HCT116 (cell line): Measurements from ENCODE around the gene GPR62. TPM values are rescaled to one million over a fixed set of nuclear protein-coding genes. Genes with fewer than 3 reads are reported as not detected.

ENCODE experiments used
- ATAC-seq: fragments of 200-7000 bp; cut with Tn5 transposase; 2 replicates; pipeline ENCODE4 v1.9.1; 2020; ENCODE audit warnings: mild to moderate bottlenecking, moderate library complexity
- BruUV-seq: library from RNA; stranded (reverse); fragments of 400-500 nt; replicated peaks from 2 replicates; lab custom pipeline; 2021; lab: Mats Ljungman, UMichigan
- CTCF ChIA-PET: fragments of 300-600 bp; sonication (Branson Sonifier 250); formaldehyde crosslinking; loops from one replicate; lab custom pipeline; 2021; ENCODE audit warnings: antibody characterized with exemption; lab: Charles Lee
- POLR2A ChIA-PET: fragments of 300-600, 350-600 bp; sonication (Branson Sonifier 250); formaldehyde crosslinking; loops from one replicate; lab custom pipeline; 2021; ENCODE audit warnings: antibody characterized with exemption; lab: Charles Lee
- RAD21 ChIA-PET, 2 experiments: fragments of 300-600 bp; sonication (Branson Sonifier 250); formaldehyde crosslinking; loops; one replicate each; lab custom pipeline; 2023; ENCODE audit warnings: low total read pairs in 2 of 2; ENCODE audit not compliant: uncharacterized antibody in 2 of 2, unreplicated experiment in 2 of 2, low non-redundant PET in 1 of 2; lab: Charles Lee
- DNase-seq: peaks from one replicate; pipeline ENCODE4 v3.0.0-alpha.2; 2010; ENCODE audit warnings: low read depth, low spot score
- H2AFZ ChIP-seq: fragments of 200-600 bp; shearing (Covaris generic), sonication (generic); 2 replicates; pipeline ENCODE4 v1.6.1; 2017; ENCODE audit warnings: low read depth, mixed run types, mixed read lengths, antibody characterized with exemption, low read length; ENCODE audit not compliant: poor library complexity, severe bottlenecking
- H3K27ac ChIP-seq: 2 replicates; pipeline ENCODE4 v1.5.1; 2012; ENCODE audit warnings: low read depth, low read length
- H3K27me3 ChIP-seq: fragments of 200-600 bp; sonication (generic); 2 replicates; pipeline ENCODE4 v1.6.1; 2016; ENCODE audit warnings: mixed run types, low read length, mixed read lengths; ENCODE audit not compliant: insufficient read depth
- H3K36me3 ChIP-seq, 2 experiments: fragments of 200-500 bp in 1 of 2; fragments of 200-600 bp in 1 of 2; sonication (Bioruptor generic) in 1 of 2; sonication (generic) in 1 of 2; 2 replicates each; pipeline versions ENCODE4 v1.5.1 to v1.6.1; 2014 to 2016; ENCODE audit warnings: low read length in 2 of 2, inconsistent platforms in 1 of 2, mixed read lengths in 1 of 2, mixed run types in 1 of 2; ENCODE audit not compliant: insufficient read depth in 2 of 2, control insufficient read depth in 1 of 2
- H3K4me1 ChIP-seq, 2 experiments: fragments of 200-600 bp in 1 of 2; sonication (generic) in 1 of 2; 2 replicates each; pipeline versions ENCODE4 v1.5.1 to v1.6.1; 2012 to 2017; ENCODE audit warnings: low read length in 2 of 2, inconsistent platforms in 1 of 2, mild to moderate bottlenecking in 1 of 2, mixed read lengths in 1 of 2, mixed run types in 1 of 2, moderate library complexity in 1 of 2; ENCODE audit not compliant: insufficient read depth in 2 of 2, control insufficient read depth in 1 of 2
- H3K4me2 ChIP-seq: fragments of 200-600 bp; sonication (generic); 2 replicates; pipeline ENCODE4 v1.6.1; 2017; ENCODE audit warnings: mixed run types, low read length, mixed read lengths
- H3K4me3 ChIP-seq, 2 experiments: fragments of 200-600 bp in 1 of 2; sonication (generic) in 1 of 2; replicated peaks in 1 of 2; 2 replicates each; pipeline ENCODE4 v1.5.1; 2011 to 2016; ENCODE audit warnings: low read length in 2 of 2, control low read depth in 1 of 2, low read depth in 1 of 2, mild to moderate bottlenecking in 1 of 2, mixed read lengths in 1 of 2, mixed run types in 1 of 2
- H3K79me2 ChIP-seq: fragments of 200-600 bp; sonication (generic); 2 replicates; pipeline ENCODE4 v1.6.1; 2017; ENCODE audit warnings: mild to moderate bottlenecking, mixed run types, low read length, moderate library complexity, mixed read lengths; ENCODE audit not compliant: insufficient read depth
- H3K9ac ChIP-seq: fragments of 200-600 bp; sonication (generic); 2 replicates; pipeline ENCODE4 v1.6.1; 2016; ENCODE audit warnings: low read length, mixed read lengths
- H3K9me2 ChIP-seq: fragments of 200-600 bp; sonication (generic), shearing (Covaris generic); 2 replicates; pipeline ENCODE4 v1.6.1; 2017; ENCODE audit warnings: mixed run types, mild to moderate bottlenecking, moderate library complexity; ENCODE audit not compliant: insufficient read depth
- H3K9me3 ChIP-seq, 2 experiments: fragments of 200-500 bp in 1 of 2; fragments of 200-600 bp in 1 of 2; sonication (Bioruptor generic) in 1 of 2; sonication (generic) in 1 of 2; 2 replicates each; pipeline ENCODE4 v1.6.1; 2014 to 2017; ENCODE audit warnings: low read length in 2 of 2, mixed read lengths in 2 of 2, inconsistent platforms in 1 of 2, low read depth in 1 of 2, mild to moderate bottlenecking in 1 of 2, mixed run types in 1 of 2, moderate library complexity in 1 of 2; ENCODE audit not compliant: control insufficient read depth in 1 of 2, insufficient read depth in 1 of 2
- H4K20me1 ChIP-seq: fragments of 200-600 bp; sonication (generic), shearing (Covaris generic); 2 replicates; pipeline ENCODE4 v1.6.1; 2017; ENCODE audit warnings: mixed run types, mild to moderate bottlenecking, moderate library complexity; ENCODE audit not compliant: insufficient read depth
- CEBPB ChIP-seq: IDR thresholded peaks from 2 replicates; pipeline ENCODE4 v1.6.1; 2012; ENCODE audit warnings: low read depth
- ELF1 ChIP-seq: IDR thresholded peaks from 2 replicates; pipeline ENCODE4 v1.6.1; 2012; ENCODE audit warnings: low read depth, borderline replicate concordance
- POLR2A ChIP-seq: IDR thresholded peaks from 2 replicates; pipeline ENCODE4 v1.7.0; 2011; ENCODE audit warnings: borderline replicate concordance; ENCODE audit not compliant: insufficient read depth, insufficient read length; ENCODE audit errors: extremely low read depth
- RAD21 ChIP-seq: IDR thresholded peaks from 2 replicates; pipeline ENCODE4 v1.6.1; 2012; ENCODE audit warnings: low read depth, mild to moderate bottlenecking
- REST ChIP-seq: IDR thresholded peaks from 2 replicates; pipeline ENCODE4 v1.6.1; 2012; ENCODE audit warnings: low read depth
- SP1 ChIP-seq: IDR thresholded peaks from 2 replicates; pipeline ENCODE4 v1.6.1; 2012; ENCODE audit warnings: low read depth
- TCF7L2 ChIP-seq: IDR thresholded peaks from 2 replicates; pipeline ENCODE4 v1.7.0; 2011; ENCODE audit warnings: borderline replicate concordance, inconsistent platforms; ENCODE audit not compliant: insufficient read depth, insufficient read length; ENCODE audit errors: extremely low read depth
- ZNF274 ChIP-seq: fragments of 200-500 bp; sonication (Bioruptor generic); IDR thresholded peaks from 2 replicates; pipeline ENCODE4 v1.6.1; 2014; ENCODE audit warnings: mild to moderate bottlenecking, low read depth, low read length, inconsistent platforms
- intact Hi-C: fragments of 100-400 bp; cut with micrococcal nuclease; formaldehyde crosslinking; loops from 2 replicates; pipeline ENCODE4 v1.10.0; 2022
- total RNA-seq: library from RNA; stranded (reverse); gene quantifications from one replicate; pipeline ENCODE4 v1.2.1, GENCODE V29; 2021; ENCODE audit not compliant: unreplicated experiment
- TF ChIP-seq, protein P1 (sequence below): IDR thresholded peaks from 2 replicates; pipeline ENCODE4 v1.6.1; 2012

The GPR62 gene
- total RNA-seq, 1 experiment from 2014 or later, result not detected

GRCh38 chr3:51960386-51960785 is 5.2 kb downstream of the GPR62 start:
- ATAC-seq (no peak), DNase-seq (no peak)
- no peak for TF ChIP-seq REST
- TF ChIP-seq ELF1, result no peak
- TF ChIP-seq TCF7L2, result no peak
- no peak for TF ChIP-seq ZNF274
- no peak for TF ChIP-seq CEBPB
- TF ChIP-seq, protein P1, sequence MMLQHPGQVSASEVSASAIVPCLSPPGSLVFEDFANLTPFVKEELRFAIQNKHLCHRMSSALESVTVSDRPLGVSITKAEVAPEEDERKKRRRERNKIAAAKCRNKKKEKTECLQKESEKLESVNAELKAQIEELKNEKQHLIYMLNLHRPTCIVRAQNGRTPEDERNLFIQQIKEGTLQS, result no peak
- no peak for TF ChIP-seq RAD21
- no peak for TF ChIP-seq SP1
- TF ChIP-seq POLR2A, result no peak
- H3K4me2 ChIP-seq, result no peak overlapping the region
- no TSS peak for BruUV-seq
- H3K36me3 ChIP-seq, result 0 out of 4 replicates have a peak, but pooled peaks cover 0 to 3% of the 10 kb centered on the region in 2 experiments
- H3K9me3 ChIP-seq, result no peaks in the 10 kb centered on the region
- H3K4me1 ChIP-seq, result no peaks in the 10 kb centered on the region
- intact Hi-C loops, result no loop called here
- no peak overlapping the region for H3K4me3 ChIP-seq
- no peak overlapping the region for H3K27ac ChIP-seq
- CTCF ChIA-PET, result no interaction called here
- H2AFZ ChIP-seq, result no peak overlapping the region
- RAD21 ChIA-PET, result no interaction called here
- no peaks in the 10 kb centered on the region for H3K9me2 ChIP-seq
- POLR2A ChIA-PET, result no interaction called here
- H4K20me1 ChIP-seq, result no peaks in the 10 kb centered on the region
- H3K27me3 ChIP-seq, result no peaks in the 10 kb centered on the region
- H3K79me2 ChIP-seq, result no peaks in the 10 kb centered on the region
- no peak overlapping the region for H3K9ac ChIP-seq
